ENCODE data around the gene MAST4.

Gene MAST4

DNA sequence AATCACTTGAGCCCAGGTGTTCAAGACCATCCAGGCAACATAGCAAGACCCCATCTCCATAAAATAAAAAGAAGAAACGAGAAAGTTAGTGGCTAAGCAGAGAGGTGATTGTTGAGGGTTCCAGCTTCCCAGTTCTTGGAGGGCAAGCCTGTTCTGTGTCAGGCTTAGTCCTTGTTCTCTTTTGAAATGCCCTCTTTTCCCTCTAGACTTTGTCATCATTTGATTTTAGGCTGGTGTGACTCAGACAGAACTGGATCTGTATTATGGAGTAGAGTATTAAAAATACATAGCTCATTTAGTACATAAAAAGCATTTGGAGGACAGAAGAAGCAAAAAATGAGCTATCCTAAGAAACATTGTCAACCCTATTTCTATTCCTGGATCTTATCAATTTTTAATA, 441.0 kb downstream of the MAST4 start:
- Histone ChIP-seq H3K27ac (replicated peaks) (no peak overlapping the region), H3K4me3 (replicated peaks; ENCODE audit: insufficient read depth, low read length) (no peak overlapping the region), H3K27me3 (ENCODE audit: insufficient read depth, poor library complexity, severe bottlenecking) (no peaks in the 10 kb centered on the region)
- no peak for DNase-seq (ENCODE audit: low read depth in 1 of 2, low spot score in 1 of 2)
- no peak for TF ChIP-seq REST (IDR thresholded peaks at IDR 0.05; ENCODE audit: insufficient replicate concordance, low read depth)
- TF ChIP-seq POLR2AphosphoS5 (IDR thresholded peaks at IDR 0.05; ENCODE audit: low read depth) = no peak
- TF ChIP-seq GABPA (IDR thresholded peaks at IDR 0.05; ENCODE audit: low read depth) = no peak
- TF ChIP-seq, protein P1, sequence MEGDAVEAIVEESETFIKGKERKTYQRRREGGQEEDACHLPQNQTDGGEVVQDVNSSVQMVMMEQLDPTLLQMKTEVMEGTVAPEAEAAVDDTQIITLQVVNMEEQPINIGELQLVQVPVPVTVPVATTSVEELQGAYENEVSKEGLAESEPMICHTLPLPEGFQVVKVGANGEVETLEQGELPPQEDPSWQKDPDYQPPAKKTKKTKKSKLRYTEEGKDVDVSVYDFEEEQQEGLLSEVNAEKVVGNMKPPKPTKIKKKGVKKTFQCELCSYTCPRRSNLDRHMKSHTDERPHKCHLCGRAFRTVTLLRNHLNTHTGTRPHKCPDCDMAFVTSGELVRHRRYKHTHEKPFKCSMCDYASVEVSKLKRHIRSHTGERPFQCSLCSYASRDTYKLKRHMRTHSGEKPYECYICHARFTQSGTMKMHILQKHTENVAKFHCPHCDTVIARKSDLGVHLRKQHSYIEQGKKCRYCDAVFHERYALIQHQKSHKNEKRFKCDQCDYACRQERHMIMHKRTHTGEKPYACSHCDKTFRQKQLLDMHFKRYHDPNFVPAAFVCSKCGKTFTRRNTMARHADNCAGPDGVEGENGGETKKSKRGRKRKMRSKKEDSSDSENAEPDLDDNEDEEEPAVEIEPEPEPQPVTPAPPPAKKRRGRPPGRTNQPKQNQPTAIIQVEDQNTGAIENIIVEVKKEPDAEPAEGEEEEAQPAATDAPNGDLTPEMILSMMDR (IDR thresholded peaks at IDR 0.05; ENCODE audit: insufficient read depth, low read length) = no peak
- TF ChIP-seq SPI1 (IDR thresholded peaks at IDR 0.05; ENCODE audit: borderline replicate concordance, low read depth) = no peak

GRCh38 chr5:67038817-67039603, 442.8 kb downstream of the MAST4 start:
- no peak overlapping the region for H3K27ac ChIP-seq (replicated peaks)
- no peak for TF ChIP-seq SPI1 (IDR thresholded peaks at IDR 0.05; ENCODE audit: borderline replicate concordance, low read depth)
- TF ChIP-seq, protein P1 (IDR thresholded peaks at IDR 0.05; ENCODE audit: insufficient read depth, low read length) = no peak
- TF ChIP-seq REST (IDR thresholded peaks at IDR 0.05; ENCODE audit: insufficient replicate concordance, low read depth) = no peak
- no peak for TF ChIP-seq POLR2AphosphoS5 (IDR thresholded peaks at IDR 0.05; ENCODE audit: low read depth)
- no peak for TF ChIP-seq GABPA (IDR thresholded peaks at IDR 0.05; ENCODE audit: low read depth)
- DNase-seq (ENCODE audit: low read depth in 1 of 2, low spot score in 1 of 2) = no peak
- no peak overlapping the region for H3K4me3 ChIP-seq (replicated peaks; ENCODE audit: insufficient read depth, low read length)
- H3K27me3 ChIP-seq (ENCODE audit: insufficient read depth, poor library complexity, severe bottlenecking) = no peaks in the 10 kb centered on the region

DNA sequence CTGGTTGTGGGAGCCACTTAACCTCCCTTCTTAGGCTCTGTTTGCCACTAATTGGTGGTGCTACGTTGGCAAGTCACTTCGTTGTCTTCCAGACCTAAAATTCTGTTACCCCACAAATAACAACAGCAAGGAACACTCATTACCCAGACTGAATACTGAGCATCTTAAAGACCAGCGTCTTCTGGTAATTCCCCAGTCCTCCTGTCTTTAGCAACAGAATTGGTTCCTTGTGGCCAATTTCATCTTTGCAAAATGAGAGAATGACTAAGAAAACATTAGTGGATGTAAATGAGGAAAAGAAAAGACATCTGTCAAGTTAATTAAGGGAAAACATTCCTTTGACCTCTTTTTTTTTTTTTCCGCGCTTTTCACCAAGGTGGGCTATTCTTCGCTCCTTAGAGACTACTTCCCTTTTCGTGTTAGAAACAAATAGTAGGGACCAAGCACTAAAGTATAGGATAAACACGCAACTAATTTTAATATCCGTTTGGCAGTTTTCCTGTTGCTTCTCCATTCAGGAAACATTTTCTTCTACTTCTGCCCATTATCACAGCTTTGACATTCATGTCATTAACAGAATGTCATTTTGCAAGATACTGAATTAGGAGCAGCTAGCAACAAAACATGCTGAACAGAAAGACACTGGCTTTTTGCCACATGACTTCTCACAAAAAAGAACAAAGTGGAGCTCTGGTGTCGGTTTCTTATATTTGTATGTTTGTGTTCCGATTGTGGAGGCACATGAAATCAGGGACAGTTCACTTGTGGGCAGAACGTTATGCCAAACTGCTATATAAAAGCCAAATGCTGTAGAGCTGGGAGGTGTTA, 446.2 kb downstream of the MAST4 start:
- Histone ChIP-seq H3K27me3 (ENCODE audit: insufficient read depth, poor library complexity, severe bottlenecking) (no peaks in the 10 kb centered on the region), H3K27ac (replicated peaks) (no peak overlapping the region), H3K4me3 (replicated peaks; ENCODE audit: insufficient read depth, low read length) (no peak overlapping the region)
- TF ChIP-seq REST (IDR thresholded peaks at IDR 0.05; ENCODE audit: insufficient replicate concordance, low read depth) (no peak), POLR2AphosphoS5 (IDR thresholded peaks at IDR 0.05; ENCODE audit: low read depth) (no peak), SPI1 (IDR thresholded peaks at IDR 0.05; ENCODE audit: borderline replicate concordance, low read depth) (no peak), GABPA (IDR thresholded peaks at IDR 0.05; ENCODE audit: low read depth) (no peak)
- TF ChIP-seq, protein P1 (IDR thresholded peaks at IDR 0.05; ENCODE audit: insufficient read depth, low read length) = no peak
- no peak for DNase-seq (ENCODE audit: low read depth in 1 of 2, low spot score in 1 of 2)
